ENCODE data around the gene MS4A6E.

DNA sequence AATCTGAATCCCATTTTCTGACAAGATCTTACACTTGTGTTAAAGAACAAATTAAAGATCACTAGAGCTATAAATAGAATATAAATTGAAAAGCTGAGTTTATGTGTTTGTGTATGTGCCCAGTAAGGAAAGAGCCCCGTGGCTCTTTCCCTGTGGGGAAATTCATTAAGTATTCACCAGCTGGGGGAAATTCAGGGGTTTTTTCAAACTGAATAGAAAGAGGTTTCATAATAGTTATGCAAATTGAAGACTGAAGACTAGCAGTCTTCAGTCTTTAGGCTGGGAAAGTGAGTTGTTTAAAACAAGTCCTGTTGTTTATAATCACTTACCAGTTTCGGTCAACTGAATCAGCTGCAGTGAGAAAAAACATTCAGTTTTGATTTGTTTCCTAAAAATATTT, 40.0 kb downstream of the MS4A6E start:
- no peak for TF ChIP-seq EZH2 (IDR thresholded peaks at IDR 0.05; ENCODE audit: borderline replicate concordance, insufficient read depth, low read depth, low read length, poor library complexity, severe bottlenecking)
- TF ChIP-seq, protein P1, sequence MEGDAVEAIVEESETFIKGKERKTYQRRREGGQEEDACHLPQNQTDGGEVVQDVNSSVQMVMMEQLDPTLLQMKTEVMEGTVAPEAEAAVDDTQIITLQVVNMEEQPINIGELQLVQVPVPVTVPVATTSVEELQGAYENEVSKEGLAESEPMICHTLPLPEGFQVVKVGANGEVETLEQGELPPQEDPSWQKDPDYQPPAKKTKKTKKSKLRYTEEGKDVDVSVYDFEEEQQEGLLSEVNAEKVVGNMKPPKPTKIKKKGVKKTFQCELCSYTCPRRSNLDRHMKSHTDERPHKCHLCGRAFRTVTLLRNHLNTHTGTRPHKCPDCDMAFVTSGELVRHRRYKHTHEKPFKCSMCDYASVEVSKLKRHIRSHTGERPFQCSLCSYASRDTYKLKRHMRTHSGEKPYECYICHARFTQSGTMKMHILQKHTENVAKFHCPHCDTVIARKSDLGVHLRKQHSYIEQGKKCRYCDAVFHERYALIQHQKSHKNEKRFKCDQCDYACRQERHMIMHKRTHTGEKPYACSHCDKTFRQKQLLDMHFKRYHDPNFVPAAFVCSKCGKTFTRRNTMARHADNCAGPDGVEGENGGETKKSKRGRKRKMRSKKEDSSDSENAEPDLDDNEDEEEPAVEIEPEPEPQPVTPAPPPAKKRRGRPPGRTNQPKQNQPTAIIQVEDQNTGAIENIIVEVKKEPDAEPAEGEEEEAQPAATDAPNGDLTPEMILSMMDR (IDR thresholded peaks at IDR 0.05) = no peak

Measured in B cell (primary cell).